Measurements from ENCODE around the gene ZNF124.

ZNF124 gene

DNA sequence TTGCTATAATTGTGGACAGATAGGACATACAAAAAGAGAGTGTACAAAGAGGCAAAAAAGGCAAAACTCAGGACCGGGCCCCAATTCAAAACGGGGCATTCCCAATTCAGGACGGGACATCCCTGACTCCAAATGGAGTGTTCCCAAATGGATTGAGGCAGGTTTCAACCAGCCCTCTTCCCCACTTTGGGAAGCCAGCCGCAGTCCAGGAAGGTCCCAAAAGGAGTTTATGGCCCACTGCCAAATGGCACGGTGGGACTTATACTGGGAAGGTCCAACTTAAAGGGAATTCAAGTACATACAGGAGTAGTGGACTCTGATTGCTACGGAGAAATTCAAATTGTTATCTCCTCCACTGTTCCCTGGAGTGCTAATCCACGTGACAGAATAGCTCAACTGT lies 64.1 kb downstream of the ZNF124 start:
- no peak for DNase-seq (ENCODE audit: low read depth)
- H3K4me3 ChIP-seq (ENCODE audit: control insufficient read depth, low read depth, low read length): no peak overlapping the region
- TF ChIP-seq, protein P1, sequence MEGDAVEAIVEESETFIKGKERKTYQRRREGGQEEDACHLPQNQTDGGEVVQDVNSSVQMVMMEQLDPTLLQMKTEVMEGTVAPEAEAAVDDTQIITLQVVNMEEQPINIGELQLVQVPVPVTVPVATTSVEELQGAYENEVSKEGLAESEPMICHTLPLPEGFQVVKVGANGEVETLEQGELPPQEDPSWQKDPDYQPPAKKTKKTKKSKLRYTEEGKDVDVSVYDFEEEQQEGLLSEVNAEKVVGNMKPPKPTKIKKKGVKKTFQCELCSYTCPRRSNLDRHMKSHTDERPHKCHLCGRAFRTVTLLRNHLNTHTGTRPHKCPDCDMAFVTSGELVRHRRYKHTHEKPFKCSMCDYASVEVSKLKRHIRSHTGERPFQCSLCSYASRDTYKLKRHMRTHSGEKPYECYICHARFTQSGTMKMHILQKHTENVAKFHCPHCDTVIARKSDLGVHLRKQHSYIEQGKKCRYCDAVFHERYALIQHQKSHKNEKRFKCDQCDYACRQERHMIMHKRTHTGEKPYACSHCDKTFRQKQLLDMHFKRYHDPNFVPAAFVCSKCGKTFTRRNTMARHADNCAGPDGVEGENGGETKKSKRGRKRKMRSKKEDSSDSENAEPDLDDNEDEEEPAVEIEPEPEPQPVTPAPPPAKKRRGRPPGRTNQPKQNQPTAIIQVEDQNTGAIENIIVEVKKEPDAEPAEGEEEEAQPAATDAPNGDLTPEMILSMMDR (conservative IDR thresholded peaks at IDR 0.05; ENCODE audit: control insufficient read depth, insufficient read depth, low read depth, low read length): no peak

DNA sequence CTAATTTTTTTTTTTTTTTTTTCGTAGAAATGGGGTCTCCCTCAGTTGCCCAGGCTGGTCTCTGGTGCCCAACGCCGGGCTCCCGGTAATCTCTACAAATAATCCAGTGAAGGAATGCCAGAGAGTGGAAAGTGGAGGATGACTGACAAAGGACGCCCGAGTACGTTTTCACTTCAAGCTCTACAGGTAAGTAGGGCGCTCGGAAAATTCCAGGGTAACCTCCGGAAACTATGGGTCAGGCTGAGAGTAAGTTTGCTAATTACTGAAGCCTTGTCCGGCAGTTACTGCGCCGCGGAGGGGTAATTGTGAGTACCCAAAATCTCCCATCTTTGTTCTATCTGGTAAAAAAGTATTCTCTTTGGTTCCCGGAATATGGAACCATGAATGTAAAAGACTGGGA lies 65.9 kb downstream of the ZNF124 start:
- no peak for DNase-seq (ENCODE audit: low read depth)
- H3K4me3 ChIP-seq (ENCODE audit: control insufficient read depth, low read depth, low read length): no peak overlapping the region
- TF ChIP-seq, protein P1 (conservative IDR thresholded peaks at IDR 0.05; ENCODE audit: control insufficient read depth, insufficient read depth, low read depth, low read length): no peak

Data from fibroblast of mammary gland (primary cell).